Osteoblast (primary cell): ENCODE measurements around the gene ARHGAP15. TPM values are rescaled to one million over a fixed set of nuclear protein-coding genes. Genes with fewer than 3 reads are reported as not detected.

Experiments used
- DNase-seq: peaks from one replicate; pipeline ENCODE4 v3.0.0; 2011; ENCODE audit warnings: low spot score, mixed read lengths; ENCODE audit not compliant: insufficient read length; ENCODE audit errors: missing footprints
- H2AFZ ChIP-seq: 2 replicates; pipeline ENCODE4 v1.6.0; 2011; ENCODE audit warnings: mild to moderate bottlenecking, low read length
- H3K27ac ChIP-seq: 2 replicates; pipeline ENCODE4 v1.5.1; 2011; ENCODE audit warnings: mild to moderate bottlenecking, low read depth, low read length, moderate library complexity
- H3K27me3 ChIP-seq: 2 replicates; pipeline ENCODE4 v1.6.0; 2012; ENCODE audit warnings: mild to moderate bottlenecking, control low read depth, inconsistent platforms, low read length, moderate library complexity; ENCODE audit not compliant: insufficient read depth
- H3K36me3 ChIP-seq: 2 replicates; pipeline ENCODE4 v1.5.1; 2011; ENCODE audit warnings: mild to moderate bottlenecking, low read length, control low read depth, moderate library complexity; ENCODE audit not compliant: insufficient read depth
- H3K4me1 ChIP-seq: 2 replicates; pipeline ENCODE4 v1.5.1; 2011; ENCODE audit warnings: mild to moderate bottlenecking, low read length, control low read depth, moderate library complexity; ENCODE audit not compliant: insufficient read depth
- H3K4me2 ChIP-seq: 2 replicates; pipeline ENCODE4 v1.6.0; 2011; ENCODE audit warnings: mild to moderate bottlenecking, low read length; ENCODE audit not compliant: insufficient read depth
- H3K4me3 ChIP-seq: fragments of 200-600 bp; sonication (generic); 3 replicates; pipeline ENCODE4 v1.5.1; 2012; ENCODE audit warnings: mild to moderate bottlenecking, low read length, inconsistent platforms; ENCODE audit not compliant: insufficient read depth
- H3K79me2 ChIP-seq: 2 replicates; pipeline ENCODE4 v1.6.0; 2012; ENCODE audit warnings: mild to moderate bottlenecking, low read length, control low read depth, inconsistent platforms; ENCODE audit not compliant: insufficient read depth
- H3K9me3 ChIP-seq: 2 replicates; pipeline ENCODE4 v1.5.1; 2011; ENCODE audit warnings: low read depth, low read length, control low read depth
- H4K20me1 ChIP-seq: 2 replicates; pipeline ENCODE4 v1.6.0; 2012; ENCODE audit warnings: mild to moderate bottlenecking, low read length, control low read depth; ENCODE audit not compliant: insufficient read depth
- CTCF ChIP-seq: IDR thresholded peaks from 2 replicates; pipeline ENCODE4 v1.5.1; 2011; ENCODE audit warnings: mild to moderate bottlenecking, low read depth, low read length, moderate library complexity; ENCODE audit errors: extremely low read depth
- total RNA-seq: library from RNA; depleted of rRNA; stranded (reverse); fragments of >200 nt; gene quantifications from 2 replicates; pipeline ENCODE4 v1.2.3, GENCODE V29; 2012

Gene ARHGAP15
- total RNA-seq, 1 donor = 2.2 TPM

GRCh38 chr2:143730953-143731260, 601.7 kb downstream of the ARHGAP15 start:
- DNase-seq = no peak

GRCh38 chr2:143732076-143732475, 602.9 kb downstream of the ARHGAP15 start:
- Histone ChIP-seq H3K79me2 (no peaks in the 10 kb centered on the region), H2AFZ (no peak overlapping the region), H3K27me3 (no peaks in the 10 kb centered on the region), H3K27ac (no peak overlapping the region), H3K4me3 (no peak overlapping the region), H3K9me3 (no peaks in the 10 kb centered on the region), H3K36me3 (no peaks in the 10 kb centered on the region), H3K4me2 (no peak overlapping the region), H3K4me1 (peaks cover 5% of the 10 kb centered on the region), H4K20me1 (no peaks in the 10 kb centered on the region)
- no peak for DNase-seq
- no peak for TF ChIP-seq CTCF

More at GRCh38 chr2:143730953-143731260, 601.7 kb downstream of the ARHGAP15 start:
- Histone ChIP-seq H4K20me1 (no peaks in the 10 kb centered on the region), H3K4me2 (no peak overlapping the region), H3K27me3 (no peaks in the 10 kb centered on the region), H3K36me3 (no peaks in the 10 kb centered on the region), H3K79me2 (no peaks in the 10 kb centered on the region), H3K27ac (no peak overlapping the region), H3K4me3 (no peak overlapping the region), H3K9me3 (no peaks in the 10 kb centered on the region), H2AFZ (no peak overlapping the region), H3K4me1 (peaks cover 5% of the 10 kb centered on the region)
- no peak for TF ChIP-seq CTCF

GRCh38 chr2:143732871-143733270, 603.7 kb downstream of the ARHGAP15 start:
- H3K27me3 ChIP-seq = no peaks in the 10 kb centered on the region
- H3K4me2 ChIP-seq = no peak overlapping the region
- no peak for DNase-seq
- H3K79me2 ChIP-seq = no peaks in the 10 kb centered on the region
- H3K4me1 ChIP-seq = peaks cover 5% of the 10 kb centered on the region
- no peak overlapping the region for H3K27ac ChIP-seq
- TF ChIP-seq CTCF = no peak
- no peak overlapping the region for H2AFZ ChIP-seq
- H3K36me3 ChIP-seq = no peaks in the 10 kb centered on the region
- no peaks in the 10 kb centered on the region for H4K20me1 ChIP-seq
- H3K4me3 ChIP-seq = no peak overlapping the region
- H3K9me3 ChIP-seq = no peaks in the 10 kb centered on the region

GRCh38 chr2:143734507-143734906, 605.3 kb downstream of the ARHGAP15 start:
- Histone ChIP-seq H3K27me3 (no peaks in the 10 kb centered on the region), H3K9me3 (no peaks in the 10 kb centered on the region), H3K4me2 (no peak overlapping the region)

More at GRCh38 chr2:143734507-143734906, 605.3 kb downstream of the ARHGAP15 start:
- no peaks in the 10 kb centered on the region for H4K20me1 ChIP-seq
- H3K79me2 ChIP-seq = no peaks in the 10 kb centered on the region
- no peak overlapping the region for H3K27ac ChIP-seq
- peaks cover 5% of the 10 kb centered on the region for H3K4me1 ChIP-seq
- H3K36me3 ChIP-seq = no peaks in the 10 kb centered on the region
- H3K4me3 ChIP-seq = no peak overlapping the region
- no peak for TF ChIP-seq CTCF
- DNase-seq = no peak
- H2AFZ ChIP-seq = no peak overlapping the region
